IPS-15b (cell line): ENCODE results near the gene CKB.

Experiments
- H3K27me3 ChIP-seq: one replicate; pipeline ENCODE4 v1.6.1; 2013; ENCODE audit warnings: low read length; ENCODE audit not compliant: control insufficient read depth, insufficient read depth
- H3K36me3 ChIP-seq: one replicate; pipeline ENCODE4 v1.6.1; 2013; ENCODE audit warnings: low read length; ENCODE audit not compliant: control insufficient read depth, insufficient read depth
- H3K4me1 ChIP-seq: one replicate; pipeline ENCODE4 v1.6.1; 2013; ENCODE audit warnings: mild to moderate bottlenecking, low read length; ENCODE audit not compliant: control insufficient read depth, insufficient read depth
- H3K4me3 ChIP-seq: one replicate; pipeline ENCODE4 v1.5.1; 2013; ENCODE audit warnings: low read depth, low read length
- H3K9ac ChIP-seq: one replicate; pipeline ENCODE4 v1.6.1; 2013; ENCODE audit warnings: low read depth, mild to moderate bottlenecking, low read length
- H3K9me3 ChIP-seq: one replicate; pipeline ENCODE4 v1.6.1; 2013; ENCODE audit warnings: mild to moderate bottlenecking, low read length; ENCODE audit not compliant: control insufficient read depth, insufficient read depth

Gene CKB

DNA sequence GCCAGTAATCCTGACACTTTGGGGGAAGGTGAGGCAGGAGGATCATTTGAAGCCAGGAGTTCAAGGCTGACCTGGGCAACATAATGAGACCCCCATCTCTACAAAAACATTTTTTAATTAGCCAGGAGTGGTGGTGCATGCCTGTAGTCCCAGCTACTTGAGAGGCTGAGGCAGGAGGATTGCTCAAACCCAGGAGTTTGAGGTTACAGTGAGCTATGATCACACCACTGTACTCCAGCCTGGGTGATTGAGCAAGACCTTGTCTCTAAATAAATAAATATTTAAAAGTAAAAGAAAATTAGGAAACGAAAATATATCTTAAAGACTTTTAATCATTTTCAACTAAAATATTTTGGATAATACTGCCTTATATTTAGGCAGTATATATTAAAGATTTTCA is 25.9 kb downstream of the CKB start:
- H3K4me3 ChIP-seq, result no peak overlapping the region
- no peaks in the 10 kb centered on the region for H3K4me1 ChIP-seq
- H3K9me3 ChIP-seq, result no peaks in the 10 kb centered on the region
- no peaks in the 10 kb centered on the region for H3K27me3 ChIP-seq
- H3K36me3 ChIP-seq, result peaks cover 7% of the 10 kb centered on the region
- no peak overlapping the region for H3K9ac ChIP-seq

DNA sequence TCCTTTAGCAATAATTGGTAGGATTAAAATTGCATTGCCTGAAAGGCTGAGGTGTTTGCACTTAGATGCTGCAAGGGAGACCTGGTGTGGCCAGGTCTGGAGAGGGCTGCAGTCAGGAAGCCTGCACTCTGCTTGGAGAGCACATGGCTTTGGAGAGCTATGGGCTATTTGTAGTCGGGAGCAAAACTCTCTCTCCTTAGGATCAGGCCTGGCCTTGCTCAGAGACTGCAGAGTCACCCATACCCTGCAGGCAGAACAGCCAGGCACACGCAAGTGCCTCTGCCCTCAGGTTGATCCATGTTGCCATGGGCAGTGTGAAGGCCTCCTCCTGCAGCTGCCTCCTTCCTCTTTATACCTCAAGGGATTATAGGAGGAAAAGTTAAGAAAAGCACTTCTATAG is 26.8 kb downstream of the CKB start:
- Histone ChIP-seq H3K36me3 (peaks cover 3% of the 10 kb centered on the region), H3K9me3 (no peaks in the 10 kb centered on the region), H3K4me1 (no peaks in the 10 kb centered on the region), H3K27me3 (no peaks in the 10 kb centered on the region), H3K9ac (no peak overlapping the region), H3K4me3 (no peak overlapping the region)

DNA sequence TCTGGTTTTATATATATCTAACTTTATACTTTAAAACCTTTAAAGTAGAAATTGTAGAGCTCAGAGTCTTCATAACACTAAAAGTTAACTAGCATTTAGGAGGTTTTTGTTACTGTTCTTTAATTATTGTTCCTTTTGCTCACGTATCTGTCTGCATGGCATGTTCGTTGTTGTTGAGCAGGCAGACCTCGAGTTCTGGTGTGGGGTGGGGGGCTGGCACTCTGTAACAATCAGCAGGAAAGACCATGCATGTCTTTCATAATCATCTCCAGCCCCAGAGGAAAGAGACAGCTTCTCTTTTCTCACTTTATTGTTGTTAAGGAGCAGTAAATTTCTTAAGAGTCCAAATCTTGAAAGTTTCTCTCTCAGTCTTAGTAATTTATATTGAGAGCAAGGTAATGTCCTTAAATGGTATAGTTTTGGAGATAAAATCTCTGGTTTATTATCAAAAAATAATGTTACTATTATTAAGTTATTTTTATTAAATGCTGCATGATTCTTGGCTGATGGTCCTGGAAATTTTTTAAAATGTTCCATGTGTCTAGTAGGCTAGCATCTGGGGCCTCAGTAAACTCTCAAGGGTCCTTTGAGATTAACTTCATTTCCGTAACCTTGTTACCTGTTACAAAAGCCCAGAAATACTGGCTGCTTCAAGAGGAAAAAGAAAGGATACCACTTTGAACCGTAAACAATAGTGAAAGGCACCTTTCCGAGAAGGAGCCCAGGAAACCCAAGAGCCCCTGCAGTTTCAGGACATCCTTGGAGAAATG is 30.3 kb downstream of the CKB start:
- Histone ChIP-seq H3K27me3 (no peaks in the 10 kb centered on the region), H3K36me3 (peaks cover 10% of the 10 kb centered on the region), H3K9me3 (no peaks in the 10 kb centered on the region), H3K4me3 (no peak overlapping the region), H3K9ac (no peak overlapping the region), H3K4me1 (no peaks in the 10 kb centered on the region)

DNA sequence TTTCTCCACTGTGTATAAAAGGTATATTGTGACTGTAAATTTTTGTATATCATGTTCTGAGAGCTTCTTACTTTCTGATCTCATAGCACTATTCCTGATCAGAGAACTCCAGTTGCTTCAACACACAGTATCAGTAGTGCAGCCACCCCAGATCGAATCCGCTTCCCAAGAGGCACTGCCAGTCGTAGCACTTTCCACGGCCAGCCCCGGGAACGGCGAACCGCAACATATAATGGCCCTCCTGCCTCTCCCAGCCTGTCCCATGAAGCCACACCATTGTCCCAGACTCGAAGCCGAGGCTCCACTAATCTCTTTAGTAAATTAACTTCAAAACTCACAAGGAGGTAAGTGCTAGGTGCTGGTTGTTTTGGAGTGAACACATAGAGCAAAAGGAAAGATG is 30.9 kb downstream of the CKB start:
- Histone ChIP-seq H3K4me3 (no peak overlapping the region), H3K9ac (no peak overlapping the region), H3K9me3 (no peaks in the 10 kb centered on the region), H3K36me3 (peaks cover 10% of the 10 kb centered on the region), H3K4me1 (no peaks in the 10 kb centered on the region), H3K27me3 (no peaks in the 10 kb centered on the region)

DNA sequence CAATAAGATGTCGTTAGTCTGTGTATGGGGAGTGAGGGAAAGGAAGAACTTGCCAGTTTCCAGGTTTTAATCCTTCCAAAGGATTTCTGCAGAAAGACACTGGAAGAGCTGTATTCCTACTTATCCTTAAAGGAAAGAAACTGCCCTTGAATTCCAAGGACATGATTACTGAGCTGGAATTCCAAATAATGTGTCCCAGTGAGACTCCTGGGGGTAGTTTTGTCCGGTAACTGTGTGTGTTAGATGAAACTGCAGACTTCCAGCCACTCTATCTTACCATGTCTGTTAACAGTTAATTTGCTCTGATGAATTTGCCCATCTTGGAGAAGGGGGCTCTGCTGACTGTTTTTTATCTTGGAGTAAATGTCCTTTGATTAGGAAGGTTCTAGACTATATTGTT is 33.0 kb downstream of the CKB start:
- no peak overlapping the region for H3K4me3 ChIP-seq
- no peaks in the 10 kb centered on the region for H3K4me1 ChIP-seq
- peaks cover 10% of the 10 kb centered on the region for H3K36me3 ChIP-seq
- H3K9ac ChIP-seq, result no peak overlapping the region
- no peaks in the 10 kb centered on the region for H3K27me3 ChIP-seq
- H3K9me3 ChIP-seq, result no peaks in the 10 kb centered on the region

DNA sequence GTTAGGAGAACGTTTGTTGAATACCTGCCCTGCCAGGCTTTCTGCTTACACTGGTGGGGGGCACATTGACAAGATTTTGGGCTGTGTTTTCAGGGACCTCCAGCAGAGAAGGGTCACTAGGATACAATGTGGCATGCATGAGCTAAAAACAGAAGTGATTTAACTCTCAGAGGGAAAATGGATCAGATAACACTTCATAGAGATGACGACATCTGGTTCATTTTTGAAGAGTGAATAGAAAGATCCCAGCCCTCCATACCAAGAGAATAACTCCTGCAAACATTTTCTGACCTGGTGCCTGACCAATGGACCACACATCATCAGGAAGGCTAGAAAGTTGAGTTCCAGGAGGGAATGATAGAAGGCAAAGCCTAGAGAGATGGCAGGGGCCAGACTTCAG is 33.7 kb downstream of the CKB start:
- H3K4me3 ChIP-seq, result no peak overlapping the region
- no peaks in the 10 kb centered on the region for H3K9me3 ChIP-seq
- peaks cover 10% of the 10 kb centered on the region for H3K36me3 ChIP-seq
- H3K4me1 ChIP-seq, result no peaks in the 10 kb centered on the region
- H3K9ac ChIP-seq, result no peak overlapping the region
- no peaks in the 10 kb centered on the region for H3K27me3 ChIP-seq

DNA sequence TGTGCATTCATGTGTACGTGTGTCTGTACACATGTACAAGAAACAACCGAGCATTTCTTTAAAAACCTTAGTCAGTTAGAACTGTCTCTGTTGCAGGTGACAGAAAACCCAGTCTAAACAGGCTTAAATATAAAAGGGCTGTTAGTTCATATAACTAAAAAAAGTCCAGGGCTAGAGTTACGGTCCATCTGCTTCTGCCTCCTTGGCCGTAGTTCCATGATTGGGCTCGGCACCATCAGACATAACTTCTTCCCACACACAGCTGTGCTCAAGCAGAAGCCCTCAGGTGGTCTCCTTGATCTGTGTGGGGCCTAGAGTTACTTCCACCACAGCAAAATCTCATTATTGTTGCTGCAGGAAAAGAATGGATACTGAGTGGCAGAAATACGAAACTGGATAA is 34.6 kb downstream of the CKB start:
- H3K9ac ChIP-seq, result no peak overlapping the region

DNA sequence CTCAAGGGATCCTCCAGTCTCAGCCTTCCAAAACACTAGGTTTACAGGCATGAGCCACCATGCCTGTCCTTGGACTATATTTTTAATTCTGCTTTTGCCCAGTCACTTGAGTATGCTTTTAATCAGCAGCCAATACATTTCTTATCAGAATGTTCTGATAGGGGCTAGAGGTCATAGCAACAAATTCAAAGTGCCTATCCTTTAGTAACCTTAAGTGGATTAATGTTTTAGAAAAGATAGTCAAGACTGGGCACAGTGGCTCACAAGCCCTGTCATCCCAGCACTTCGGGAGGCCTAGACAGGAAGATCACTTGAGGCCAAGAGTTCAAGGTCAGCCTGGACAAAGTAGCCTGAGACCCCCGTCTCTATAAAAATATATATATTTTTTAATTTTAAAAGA is 37.1 kb downstream of the CKB start:
- no peaks in the 10 kb centered on the region for H3K4me1 ChIP-seq
- H3K9me3 ChIP-seq, result no peaks in the 10 kb centered on the region
- peaks cover 10% of the 10 kb centered on the region for H3K36me3 ChIP-seq
- no peaks in the 10 kb centered on the region for H3K27me3 ChIP-seq
- H3K4me3 ChIP-seq, result no peak overlapping the region
- no peak overlapping the region for H3K9ac ChIP-seq

More for the DNA sequence above, 34.6 kb downstream of the CKB start:
- no peak overlapping the region for H3K4me3 ChIP-seq
- H3K36me3 ChIP-seq, result peaks cover 10% of the 10 kb centered on the region
- H3K9me3 ChIP-seq, result no peaks in the 10 kb centered on the region
- no peaks in the 10 kb centered on the region for H3K4me1 ChIP-seq
- no peaks in the 10 kb centered on the region for H3K27me3 ChIP-seq

DNA sequence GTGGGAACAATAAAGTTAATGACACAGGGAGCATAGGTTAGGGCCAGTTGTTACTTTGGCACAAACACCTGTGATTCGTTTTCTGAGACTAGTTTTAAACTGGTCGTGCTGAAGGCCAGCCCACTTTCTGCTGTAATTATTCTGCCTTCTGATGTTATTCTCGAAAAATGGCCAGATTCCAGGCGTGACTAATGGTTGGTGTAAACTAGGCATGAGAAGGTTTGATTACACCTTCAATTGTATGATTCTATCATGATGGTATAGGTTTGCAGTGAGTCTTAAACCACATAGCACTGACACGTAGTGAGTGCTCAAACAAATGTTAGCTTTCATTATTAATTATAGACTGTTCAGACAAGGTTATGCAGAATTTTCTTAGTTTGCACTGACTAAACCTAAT is 39.0 kb downstream of the CKB start:
- no peaks in the 10 kb centered on the region for H3K9me3 ChIP-seq
- peaks cover 6% of the 10 kb centered on the region for H3K36me3 ChIP-seq
- H3K4me1 ChIP-seq, result no peaks in the 10 kb centered on the region
- no peak overlapping the region for H3K4me3 ChIP-seq
- H3K27me3 ChIP-seq, result no peaks in the 10 kb centered on the region
- no peak overlapping the region for H3K9ac ChIP-seq

DNA sequence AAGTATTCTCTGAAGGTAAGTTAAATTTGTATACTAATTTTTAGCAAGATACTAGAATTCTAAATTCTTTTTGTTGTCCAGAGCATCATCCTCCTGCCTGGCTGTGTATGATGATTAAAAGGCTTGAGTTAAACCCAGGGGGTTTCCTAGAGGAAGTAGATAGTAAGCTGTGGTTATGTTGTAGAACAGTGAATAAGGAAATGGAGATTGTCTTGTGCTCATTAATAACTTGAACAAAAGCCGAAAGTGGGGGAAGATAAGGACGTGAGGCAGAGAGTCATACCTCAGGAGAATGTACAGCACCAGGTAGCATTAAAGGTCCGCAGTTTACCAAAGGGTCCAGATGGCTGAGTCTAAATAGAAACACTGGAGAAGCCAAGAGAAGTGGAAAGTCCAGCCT is 42.0 kb downstream of the CKB start:
- Histone ChIP-seq H3K9me3 (no peaks in the 10 kb centered on the region), H3K27me3 (no peaks in the 10 kb centered on the region), H3K4me1 (no peaks in the 10 kb centered on the region), H3K4me3 (no peak overlapping the region), H3K36me3 (peaks cover 9% of the 10 kb centered on the region), H3K9ac (no peak overlapping the region)

DNA sequence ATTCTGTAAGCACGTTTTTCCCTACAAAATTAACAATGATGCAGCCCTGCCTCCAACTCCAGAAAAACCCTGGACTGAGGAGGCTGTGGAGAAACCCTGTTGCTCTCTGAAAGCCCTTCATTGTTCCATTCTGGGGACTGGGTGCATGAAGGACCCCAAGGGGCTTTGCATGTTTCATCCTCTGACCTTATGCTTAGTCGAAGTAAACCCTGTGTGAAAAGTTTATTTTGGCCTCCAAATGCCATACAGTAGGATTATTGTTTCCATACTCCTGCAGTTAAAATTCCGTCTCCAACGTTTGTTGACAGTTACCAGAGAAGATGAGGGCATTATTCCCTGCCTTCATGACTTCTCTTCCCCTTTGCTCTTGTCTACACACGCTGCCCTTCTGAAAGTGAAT is 46.0 kb downstream of the CKB start:
- H3K27me3 ChIP-seq, result no peaks in the 10 kb centered on the region
- peaks cover 11% of the 10 kb centered on the region for H3K36me3 ChIP-seq
- H3K9ac ChIP-seq, result no peak overlapping the region

DNA sequence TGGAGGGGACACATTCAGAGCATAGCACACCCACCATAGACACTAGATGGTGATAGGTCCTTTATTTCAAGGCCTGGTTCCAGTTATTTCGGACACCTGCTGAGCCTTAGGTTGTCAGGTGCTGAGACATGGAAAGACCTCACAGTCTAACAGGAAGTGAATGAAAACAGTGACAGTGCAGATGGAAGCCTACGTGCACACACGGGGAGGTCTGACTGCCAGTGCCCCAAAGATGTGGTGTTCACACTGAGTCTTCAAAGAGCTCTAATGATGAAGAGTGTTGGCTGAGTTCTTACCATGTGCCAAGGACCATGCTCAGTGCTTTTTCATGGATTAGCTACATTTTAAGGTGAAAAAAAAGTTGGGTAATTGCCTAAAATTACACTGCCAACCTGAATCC is 46.6 kb downstream of the CKB start:
- Histone ChIP-seq H3K9me3 (no peaks in the 10 kb centered on the region), H3K9ac (no peak overlapping the region), H3K4me3 (no peak overlapping the region), H3K4me1 (no peaks in the 10 kb centered on the region), H3K27me3 (no peaks in the 10 kb centered on the region), H3K36me3 (peaks cover 14% of the 10 kb centered on the region)

More for the DNA sequence above, 46.0 kb downstream of the CKB start:
- no peaks in the 10 kb centered on the region for H3K4me1 ChIP-seq
- no peaks in the 10 kb centered on the region for H3K9me3 ChIP-seq
- H3K4me3 ChIP-seq, result no peak overlapping the region
